Ishikawa (cell line): ENCODE measurements around the gene SLIT3.
A peak's percentile ranks its signal among the peaks of the same experiment; 100 is the strongest.

Source experiments
- CEBPB ChIP-seq: IDR thresholded peaks from 2 replicates; pipeline ENCODE4 v1.6.1; 2012
- EP300 ChIP-seq: IDR thresholded peaks from 2 replicates; pipeline ENCODE4 v1.6.1; 2012; ENCODE audit warnings: borderline replicate concordance
- FOXM1 ChIP-seq: IDR thresholded peaks from 2 replicates; pipeline ENCODE4 v1.6.1; 2012; ENCODE audit warnings: low read depth, borderline replicate concordance
- NFIC ChIP-seq: IDR thresholded peaks from 2 replicates; pipeline ENCODE4 v1.6.1; 2012
- RAD21 ChIP-seq: IDR thresholded peaks from 2 replicates; pipeline ENCODE4 v1.6.1; 2012; ENCODE audit warnings: low read depth
- REST ChIP-seq: IDR thresholded peaks from 2 replicates; pipeline ENCODE4 v1.6.1; 2012; ENCODE audit warnings: low read depth, mild to moderate bottlenecking
- TAF1 ChIP-seq: IDR thresholded peaks from 2 replicates; pipeline ENCODE4 v1.6.1; 2012; ENCODE audit warnings: low read depth, mild to moderate bottlenecking
- TCF12 ChIP-seq: IDR thresholded peaks from 2 replicates; pipeline ENCODE4 v1.6.1; 2012; ENCODE audit warnings: low read depth
- TEAD4 ChIP-seq: IDR thresholded peaks from 2 replicates; pipeline ENCODE4 v1.6.1; 2012
- YY1 ChIP-seq: IDR thresholded peaks from 2 replicates; pipeline ENCODE4 v1.6.1; 2012; ENCODE audit warnings: low read depth
- ZBTB7A ChIP-seq: IDR thresholded peaks from 2 replicates; pipeline ENCODE4 v1.6.1; 2012; ENCODE audit warnings: low read depth
- TF ChIP-seq, protein P1 (sequence below): IDR thresholded peaks from 2 replicates; pipeline ENCODE4 v1.6.1; 2012

DNA sequence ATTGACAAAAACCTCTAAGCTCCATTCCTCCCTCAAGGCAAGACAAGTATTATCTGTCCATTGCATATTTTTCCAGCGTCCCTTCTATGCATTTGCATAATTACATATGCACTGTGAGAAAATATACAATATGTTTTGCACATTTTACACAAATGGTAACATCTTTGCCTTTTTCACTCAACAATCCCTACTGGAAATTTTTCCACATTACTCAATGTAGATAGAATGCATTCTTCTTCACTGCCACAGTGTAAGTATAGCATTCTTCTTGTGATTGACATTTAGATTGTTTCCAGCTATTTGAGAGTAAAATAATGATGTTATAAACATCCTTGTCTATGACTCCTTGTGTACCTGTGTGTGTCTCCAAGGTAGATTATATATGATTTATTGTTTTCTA lies 205.0 kb downstream of the SLIT3 start:
- 0 out of 2 replicates have a peak, but pooled peaks have one; percentile 9 for TF ChIP-seq TEAD4
- no peak for TF ChIP-seq TAF1
- no peak for TF ChIP-seq FOXM1
- TF ChIP-seq NFIC = no peak
- TF ChIP-seq CEBPB = no peak
- no peak for TF ChIP-seq EP300
- TF ChIP-seq ZBTB7A = no peak
- TF ChIP-seq TCF12 = no peak
- no peak for TF ChIP-seq REST
- TF ChIP-seq, protein P1, sequence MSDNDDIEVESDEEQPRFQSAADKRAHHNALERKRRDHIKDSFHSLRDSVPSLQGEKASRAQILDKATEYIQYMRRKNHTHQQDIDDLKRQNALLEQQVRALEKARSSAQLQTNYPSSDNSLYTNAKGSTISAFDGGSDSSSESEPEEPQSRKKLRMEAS = no peak
- TF ChIP-seq YY1 = no peak
- TF ChIP-seq RAD21 = no peak
